ENCODE measurements around the gene NAP1L1.
A peak's percentile ranks its signal among the peaks of the same experiment; 100 is the strongest.

The NAP1L1 gene

DNA sequence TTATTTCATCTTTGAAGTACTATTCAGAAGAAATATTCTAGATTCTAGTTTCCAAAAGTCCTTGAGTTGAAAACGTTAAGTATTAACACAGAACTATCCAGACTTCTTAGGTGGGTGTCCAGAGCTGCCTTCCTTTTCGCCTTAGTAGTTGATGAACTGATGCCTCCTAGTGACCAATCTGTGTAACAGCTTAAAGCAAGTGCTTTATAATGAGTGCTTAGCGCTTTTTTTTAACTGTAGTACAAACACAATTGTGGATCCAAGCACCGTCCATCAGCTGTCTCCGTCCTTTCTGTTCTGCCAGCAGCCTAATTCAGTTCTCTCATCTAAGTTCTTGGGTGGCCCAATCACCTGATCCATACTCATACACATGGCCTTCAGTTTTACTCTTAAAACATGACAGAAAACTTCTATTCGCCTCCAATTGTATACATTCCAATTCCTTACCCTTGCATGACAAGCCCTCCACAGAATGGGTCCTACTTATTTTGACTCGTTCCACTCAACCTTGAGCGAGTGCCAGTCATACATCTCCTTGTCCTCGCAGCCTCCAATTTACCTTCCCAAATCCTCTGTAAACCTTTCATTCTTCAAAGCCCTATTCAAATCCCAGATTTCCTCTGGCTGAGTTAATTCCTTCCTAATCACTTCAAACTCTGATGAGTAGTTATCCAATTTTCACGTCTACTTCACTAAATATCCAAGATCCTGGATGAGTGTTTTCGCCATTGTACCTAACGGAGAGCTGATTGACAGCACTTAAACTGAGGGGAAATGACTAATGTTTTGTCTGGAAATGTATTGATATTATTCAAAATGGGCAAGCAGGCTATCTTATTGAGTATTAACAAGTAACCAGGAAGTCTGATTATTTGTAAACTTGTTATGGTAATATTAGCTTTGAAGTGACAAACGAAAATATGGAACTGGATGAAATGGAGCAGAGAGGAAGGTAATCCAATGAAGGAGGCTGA lies 47.1 kb downstream of the NAP1L1 start:
- peak; percentile 60 to 90 (median 76) for DNase-seq

DNA sequence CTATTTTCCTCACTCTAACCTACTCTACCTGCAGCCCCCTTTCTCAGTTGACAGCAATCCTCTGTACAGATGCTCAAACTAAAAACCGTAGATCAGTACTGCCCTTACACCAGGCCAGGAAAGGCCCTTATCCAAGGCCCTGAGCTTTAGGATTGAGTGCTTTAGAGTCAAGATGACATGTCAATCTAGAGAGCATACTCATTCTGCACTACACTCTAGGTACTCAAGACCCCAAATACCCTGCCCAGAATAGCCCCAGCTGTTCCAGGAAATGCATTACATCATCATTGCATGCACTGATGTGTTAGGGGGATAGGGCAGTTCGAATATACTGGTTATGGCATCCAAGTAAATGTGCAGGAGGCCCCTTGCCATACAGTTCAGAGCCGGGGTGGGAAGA lies 49.4 kb downstream of the NAP1L1 start:
- DNase-seq, result no peak

DNA sequence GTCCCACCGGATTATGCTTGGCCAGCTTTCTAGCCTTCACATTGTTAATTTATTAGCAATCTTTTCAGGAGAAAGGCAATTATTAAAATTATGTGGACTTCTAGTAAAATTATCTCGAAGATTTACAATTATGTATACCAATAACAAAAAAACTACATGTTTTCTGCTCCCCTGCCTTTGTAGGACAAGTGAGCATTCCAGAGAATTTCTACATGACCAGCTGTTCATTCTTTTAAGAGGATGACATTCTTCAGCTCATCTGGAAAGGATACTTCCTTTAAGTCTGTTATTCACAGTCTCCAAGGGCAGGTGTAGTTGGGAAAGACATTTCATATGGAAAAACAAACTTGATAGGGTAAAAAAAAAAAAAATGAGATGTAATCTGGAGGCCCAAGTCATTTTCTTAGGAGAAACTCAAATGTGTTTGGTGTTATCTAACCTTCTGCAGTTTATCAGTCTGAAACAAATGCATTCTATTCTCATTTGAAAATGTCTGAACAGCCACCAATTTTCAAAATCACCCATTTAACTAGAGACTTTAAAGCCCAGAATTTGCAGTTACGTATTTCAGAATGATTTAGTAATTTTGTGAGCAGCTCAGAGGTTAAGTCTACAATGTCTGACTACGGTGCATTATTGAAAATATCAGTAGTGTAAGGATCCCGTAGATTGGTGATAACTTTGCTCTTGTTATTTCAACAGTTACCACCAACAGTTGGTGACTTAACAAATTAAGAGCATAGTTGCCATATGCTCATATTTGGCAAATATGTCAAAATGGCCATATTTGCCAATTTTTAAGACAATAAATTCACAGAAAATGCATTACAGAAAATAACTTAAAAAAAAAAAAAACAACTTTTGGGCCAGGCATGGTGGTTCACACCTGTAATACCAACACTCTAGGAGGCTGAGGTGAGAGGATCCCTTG lies 51.1 kb downstream of the NAP1L1 start:
- DNase-seq, result no peak

- peak; percentile 69 to 86 (median 86) for DNase-seq
Observed at GRCh38 chr12:76032043-76032981, 52.2 kb downstream of the NAP1L1 start.

DNA sequence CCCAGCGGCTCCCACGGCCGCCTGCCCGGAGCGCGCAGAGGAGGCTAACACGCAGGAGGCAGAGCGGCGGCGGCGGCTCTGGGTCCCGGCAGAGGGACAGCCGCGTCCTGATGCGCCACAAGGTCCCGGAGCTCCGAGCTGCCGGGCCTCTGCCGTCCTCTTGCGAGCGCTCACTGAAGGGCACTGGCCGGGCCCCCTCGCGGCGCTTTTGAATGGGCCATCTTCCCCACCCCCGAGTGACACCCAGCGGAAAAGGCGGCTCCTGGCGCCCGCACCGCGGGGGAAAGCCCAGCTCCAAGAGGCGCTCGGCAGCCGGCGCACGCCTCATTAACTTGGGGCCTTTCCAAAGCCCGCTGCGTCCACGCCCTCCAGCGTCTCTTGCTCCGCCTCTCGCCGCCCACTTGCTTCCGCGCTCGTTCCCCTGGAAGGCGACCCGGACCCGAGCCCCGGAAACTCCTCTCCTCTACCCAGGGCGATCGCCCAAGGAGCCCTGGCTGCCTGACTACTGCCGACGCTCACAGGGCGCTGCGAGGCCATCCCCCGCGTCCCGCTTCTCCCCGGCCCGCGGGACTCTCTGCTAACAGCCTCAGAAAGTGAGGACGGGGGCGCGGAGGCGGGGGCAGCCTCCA lies 53.0 kb downstream of the NAP1L1 start, which contains the start of gene PHLDA1:
Gene PHLDA1 (minus strand): TSS at position 363 of the 629 bp plus-strand sequence.
- DNase-seq, result peak; percentile 98 to 99 (median 99)

DNA sequence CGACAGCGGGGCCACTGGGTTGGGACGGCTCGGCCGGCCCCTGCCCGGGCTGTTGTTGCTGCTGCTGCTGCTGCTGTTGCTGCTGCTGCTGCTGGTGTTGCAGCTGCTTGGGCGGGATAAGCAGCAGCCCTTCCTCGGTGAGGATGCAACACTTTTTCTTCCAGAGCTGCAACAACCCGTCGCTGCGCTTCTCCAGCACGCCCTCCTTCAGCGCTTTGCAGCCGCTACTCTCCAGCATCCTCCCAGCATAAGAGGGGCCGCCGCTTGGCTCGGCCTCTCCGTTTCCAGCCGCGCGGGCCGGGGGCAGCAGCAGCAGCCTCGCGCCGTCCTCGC lies 53.4 kb downstream of the NAP1L1 start:
- DNase-seq, result no peak

DNA sequence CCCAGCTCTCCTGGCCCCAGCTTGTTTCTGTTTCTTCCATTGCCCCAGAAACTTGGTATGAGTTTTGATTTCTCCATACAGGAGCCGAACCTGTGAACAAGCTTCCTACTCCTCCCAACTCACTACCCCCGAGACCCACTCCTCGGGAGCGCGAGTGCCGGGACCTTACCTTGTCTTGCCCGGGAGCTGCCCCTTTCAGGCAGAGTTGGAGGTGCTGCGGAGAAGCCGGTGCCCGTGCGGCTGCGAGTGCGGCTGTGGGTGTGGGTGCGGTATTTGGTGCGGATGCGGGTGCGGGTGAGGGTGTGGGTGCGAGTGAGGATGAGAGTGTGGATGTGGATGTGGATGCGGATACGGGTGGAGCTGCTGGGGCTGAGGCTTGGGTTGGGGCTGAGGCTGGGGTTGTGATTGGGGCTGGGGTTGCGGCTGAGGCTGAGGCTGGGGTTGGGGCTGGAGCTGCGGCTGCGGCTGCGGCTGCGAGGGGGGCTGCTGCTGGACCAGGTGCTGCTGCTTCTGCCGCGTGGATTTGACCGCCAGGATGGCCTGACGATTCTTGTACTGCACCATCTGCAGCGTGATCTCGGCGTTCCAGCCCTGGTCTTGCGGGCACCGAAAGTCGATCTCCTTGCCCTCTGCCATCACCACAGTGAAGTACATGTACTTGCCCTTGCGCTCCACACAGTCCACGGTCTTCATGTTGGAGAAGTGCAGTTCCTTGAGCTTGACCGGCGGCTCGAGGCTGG lies 54.0 kb downstream of the NAP1L1 start:
- peak; percentile 50 to 73 (median 67) for DNase-seq

DNA sequence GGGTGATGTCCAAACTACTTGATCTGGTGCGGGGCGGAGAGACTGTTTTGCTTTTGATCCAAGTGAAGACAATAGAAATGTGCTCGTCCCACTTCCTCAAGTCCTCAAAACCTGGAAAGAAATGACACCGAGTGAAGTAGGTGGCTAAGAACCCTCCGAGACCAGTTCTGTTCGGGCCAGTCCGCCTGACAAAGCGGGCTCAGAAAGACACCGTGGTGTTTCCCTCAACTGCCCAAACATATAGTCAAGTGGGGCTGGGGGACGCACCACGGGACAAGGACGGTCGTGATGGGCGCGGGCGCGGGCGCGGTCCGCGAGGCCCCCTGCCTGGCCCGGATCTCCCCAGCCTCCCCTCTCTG lies 54.5 kb downstream of the NAP1L1 start:
- DNase-seq, result peak; percentile 49 to 71 (median 62)

- DNase-seq, result peak in 2 of 4 experiments; percentile 21 to 35
Observed at GRCh38 chr12:76028571-76029277, 55.8 kb downstream of the NAP1L1 start.

DNA sequence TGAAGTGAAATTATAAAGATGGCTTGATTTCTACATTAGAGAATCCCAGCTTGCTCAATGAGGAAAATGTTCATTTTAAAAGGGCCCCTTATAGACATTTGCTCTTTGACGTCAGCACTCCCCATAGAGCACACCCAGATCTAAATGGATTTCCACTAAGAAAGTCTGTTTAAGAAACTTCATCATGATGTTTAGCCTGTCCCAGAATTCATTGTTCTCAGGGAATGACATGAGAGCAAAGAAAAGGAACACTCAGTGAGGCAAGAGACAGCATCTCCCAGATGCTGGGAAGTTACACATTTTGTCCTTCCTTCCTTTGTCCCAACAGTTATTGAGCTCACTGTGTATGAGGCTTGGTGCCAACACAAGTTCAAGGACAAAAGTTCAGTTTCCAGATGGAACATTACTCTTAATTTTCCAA lies 57.8 kb downstream of the NAP1L1 start:
- peak in 2 of 4 experiments; percentile 21 to 46 for DNase-seq

- peak in 3 of 4 experiments; percentile 19 to 48 (median 37) for DNase-seq
Observed at GRCh38 chr12:76025601-76026575, 58.6 kb downstream of the NAP1L1 start.

DNA sequence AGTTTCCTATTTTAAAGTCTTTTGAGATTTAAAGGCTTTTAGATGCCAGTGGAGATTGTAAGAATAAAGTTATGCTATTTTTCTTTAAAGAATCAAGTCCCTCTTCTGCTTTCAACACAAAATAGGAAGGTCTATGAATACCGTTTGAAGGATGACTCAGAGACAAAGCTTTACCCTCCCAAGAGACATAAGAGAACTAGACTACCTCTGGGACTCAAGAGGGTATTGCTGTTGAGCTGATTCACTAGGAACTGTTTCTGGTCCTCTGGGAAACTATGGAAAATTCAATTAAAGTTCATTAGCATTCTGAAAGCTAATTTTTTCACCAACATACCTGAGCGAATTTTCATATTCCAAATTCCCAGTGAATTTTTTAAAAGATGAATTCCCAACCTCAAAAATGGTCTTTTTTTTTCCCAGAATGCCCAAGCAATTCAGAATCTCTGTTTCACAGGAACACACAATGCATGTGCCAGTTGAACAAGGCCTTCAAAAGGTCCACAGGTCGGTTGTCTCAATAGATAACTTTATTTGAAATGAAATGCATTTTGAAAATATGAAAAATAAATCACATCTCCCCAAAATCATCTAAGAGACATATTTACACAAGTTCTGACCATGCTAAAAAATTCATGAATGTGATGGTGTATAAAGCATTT lies 59.4 kb downstream of the NAP1L1 start:
- peak; percentile 37 to 83 (median 60) for DNase-seq

DNA sequence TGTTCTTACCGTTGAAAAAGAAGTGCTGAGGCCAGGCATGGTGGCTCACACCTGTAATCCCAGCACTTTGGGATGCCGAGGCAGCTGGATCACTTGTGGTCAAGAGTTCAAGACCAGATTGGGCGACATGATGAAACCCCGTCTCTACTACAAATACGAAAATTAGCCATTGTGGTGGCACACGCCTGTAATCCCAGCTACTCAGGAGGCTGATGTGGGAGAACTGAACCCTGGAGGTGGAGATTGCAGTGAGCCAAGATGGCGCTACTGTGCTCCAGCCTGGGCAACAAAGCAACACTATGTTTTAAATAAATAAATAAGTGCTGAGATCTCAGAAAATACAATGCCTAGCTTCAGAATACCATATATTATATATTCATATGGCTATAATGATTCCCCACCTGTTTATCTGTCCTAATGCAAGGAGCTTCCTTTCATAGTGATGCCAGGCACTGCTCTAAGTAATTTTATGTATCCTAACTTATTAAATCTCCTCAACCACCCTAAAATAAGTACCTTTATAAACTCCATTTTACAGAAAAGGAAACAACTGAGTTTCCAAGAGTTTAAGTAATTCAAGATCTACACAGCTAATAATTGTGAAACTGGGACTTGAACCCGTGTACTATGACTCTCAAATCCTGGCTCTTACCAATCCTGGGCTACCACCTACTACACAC lies 60.2 kb downstream of the NAP1L1 start:
- DNase-seq, result peak in 1 of 4 experiments; percentile 19

- no peak for DNase-seq
Observed at GRCh38 chr12:76023069-76023690, 61.3 kb downstream of the NAP1L1 start.

- no peak for DNase-seq
Observed at GRCh38 chr12:76022506-76022905, 62.0 kb downstream of the NAP1L1 start.

GRCh38 chr12:76020731-76021672 lies 63.5 kb downstream of the NAP1L1 start:
- DNase-seq, result peak; percentile 74 to 93 (median 82)
